K562 (cell line): Measurements from ENCODE around the gene ETFRF1. TPM values are rescaled to one million over a fixed set of nuclear protein-coding genes. Genes with fewer than 3 reads are reported as not detected.

Experiments used
- ATAC-seq: fragments of 200-7000 bp; cut with Tn5 transposase; 3 replicates; pipeline ENCODE4 v1.9.1; 2020; ENCODE audit warnings: moderate library complexity
- BruUV-seq: library from RNA; stranded (reverse); fragments of 400-500 nt; replicated peaks from 2 replicates; lab custom pipeline; 2021; lab: Mats Ljungman, UMichigan
- CTCF ChIA-PET: fragments of 300-600 bp; formaldehyde crosslinking; extraction: SDS; loops from one replicate; lab custom pipeline; 2021; ENCODE audit warnings: low intra/inter-chr PET ratio; lab: Yijun Ruan, JAX
- POLR2A ChIA-PET: fragments of 300-600, 350-650 bp; sonication (Branson Sonifier 250); formaldehyde crosslinking; extraction: SDS; loops from one replicate; lab custom pipeline; 2021; ENCODE audit warnings: antibody characterized with exemption, inconsistent platforms; lab: Yijun Ruan, JAX
- DNase-seq, 4 experiments: peaks; one replicate each; pipeline versions ENCODE4 v3.0.0 to v3.0.0-alpha.2; 2011 to 2018; ENCODE audit warnings: low spot score in 3 of 4, mixed read lengths in 3 of 4; ENCODE audit errors: extremely low read depth in 1 of 4
- FAIRE-seq: peaks from 2 replicates; lab custom pipeline; 2011; peaks lifted over from hg19 to GRCh38; lab: Jason Lieb, UNC
- H2AFZ ChIP-seq: 2 replicates; pipeline ENCODE4 v1.6.0; 2011; ENCODE audit warnings: low read depth, low read length, control low read depth, inconsistent platforms
- H3K27ac ChIP-seq: fragments of 200-600 bp; 3 replicates; pipeline ENCODE4 v1.8.0; 2011; ENCODE audit warnings: low read depth, mild to moderate bottlenecking, control low read depth, inconsistent platforms, low read length, moderate library complexity, mixed read lengths; ENCODE audit errors: extremely low read depth
- H3K27me3 ChIP-seq, 2 experiments: fragments of 300-600 bp in 1 of 2; 2 replicates in 1 of 2; 3 replicates in 1 of 2; pipeline versions ENCODE4 v1.6.0 to v1.8.0; 2011; ENCODE audit warnings: inconsistent platforms in 2 of 2, low read length in 2 of 2, mild to moderate bottlenecking in 1 of 2, mixed read lengths in 1 of 2, moderate library complexity in 1 of 2; ENCODE audit not compliant: control insufficient read depth in 2 of 2, insufficient read depth in 2 of 2
- H3K36me3 ChIP-seq: fragments of 300-600 bp; 3 replicates; pipeline ENCODE4 v1.8.0; 2011; ENCODE audit warnings: mild to moderate bottlenecking, low read length, inconsistent platforms; ENCODE audit not compliant: control insufficient read depth, insufficient read depth
- H3K4me1 ChIP-seq, 2 experiments: fragments of 200-600 bp in 1 of 2; replicated peaks in 1 of 2; 2 replicates in 1 of 2; 3 replicates in 1 of 2; pipeline versions ENCODE4 v1.5.1 to v1.8.0; 2011; ENCODE audit warnings: inconsistent platforms in 2 of 2, low read length in 2 of 2, mild to moderate bottlenecking in 1 of 2, mixed read lengths in 1 of 2, moderate library complexity in 1 of 2; ENCODE audit not compliant: control insufficient read depth in 2 of 2, insufficient read depth in 2 of 2
- H3K4me2 ChIP-seq: 2 replicates; pipeline ENCODE4 v1.6.1; 2011; ENCODE audit warnings: low read length, control low read depth, inconsistent platforms, mixed read lengths; ENCODE audit not compliant: insufficient read depth
- H3K4me3 ChIP-seq: fragments of 200-600 bp; sonication (generic), shearing (Covaris generic); 2 replicates; pipeline ENCODE4 v1.5.1; 2016; ENCODE audit warnings: control low read depth, inconsistent platforms
- H3K79me2 ChIP-seq: fragments of 200-600 bp; 3 replicates; pipeline ENCODE4 v1.8.0; 2011; ENCODE audit warnings: low read length, inconsistent platforms; ENCODE audit not compliant: control insufficient read depth, insufficient read depth
- H3K9ac ChIP-seq, 2 experiments: 2 replicates each; pipeline versions ENCODE4 v1.6.0 to v1.6.1; 2011; ENCODE audit warnings: low read depth in 2 of 2, low read length in 2 of 2, control low read depth in 1 of 2, inconsistent platforms in 1 of 2, mild to moderate bottlenecking in 1 of 2, mixed read lengths in 1 of 2; ENCODE audit not compliant: insufficient read depth in 1 of 2
- H3K9me1 ChIP-seq: one replicate; pipeline ENCODE4 v1.6.0; 2011; ENCODE audit warnings: inconsistent platforms, mild to moderate bottlenecking, low read length, moderate library complexity; ENCODE audit not compliant: control insufficient read depth, insufficient read depth
- H3K9me3 ChIP-seq: replicated peaks from 2 replicates; pipeline ENCODE4 v1.5.1; 2011; ENCODE audit warnings: low read depth, low read length, inconsistent platforms; ENCODE audit not compliant: control insufficient read depth, insufficient read depth
- H4K20me1 ChIP-seq: replicated peaks from 2 replicates; pipeline ENCODE4 v1.6.1; 2011; ENCODE audit warnings: low read length, inconsistent platforms, mixed read lengths; ENCODE audit not compliant: control insufficient read depth, insufficient read depth
- DDX20 ChIP-seq: fragments of 450-650 bp; IDR thresholded peaks from 2 replicates; pipeline ENCODE4 v1.6.1; 2016; ENCODE audit warnings: missing genetic modification characterization, low read depth, mild to moderate bottlenecking, missing compliant biosample characterization, moderate library complexity
- TAF7 ChIP-seq: fragments of 450-650 bp; IDR thresholded peaks from 2 replicates; pipeline ENCODE4 v1.6.1; 2016; ENCODE audit warnings: missing genetic modification characterization, missing compliant biosample characterization
- WGBS: fragments of 100-300 bp; shearing (Covaris generic); methylation state at CpG from one replicate; pipeline ENCODE4 v1.1.6; 2016; ENCODE audit warnings: low coverage, mixed read lengths; ENCODE audit not compliant: insufficient coverage; ENCODE audit errors: missing lambda C conversion rate; 5-methylcytosine and 5-hydroxymethylcytosine counted together
- in situ Hi-C: fragments of 300-500 bp; cut with MboI; formaldehyde crosslinking; loops from 4 replicates; pipeline ENCODE4 v1.15.0; 2018; ENCODE audit warnings: inconsistent platforms, mixed read lengths
- intact Hi-C: fragments of 100-400 bp; cut with micrococcal nuclease; formaldehyde crosslinking; loops from 2 replicates; pipeline ENCODE4 v1.14.2; 2022
- polyA plus RNA-seq, 8 experiments: library from polyadenylated mRNA; depleted of rRNA in 4 of 8; stranded (reverse) in 5 of 8; unstranded in 3 of 8; fragments of >200 nt; fragmentation: Nextera tagmentation in 2 of 8; fragmentation: Illumina TruSeq in 1 of 8; extraction: Ambion mirVana in 2 of 8; extraction: Trizol in 1 of 8; gene quantifications; 2 replicates each; pipeline versions ENCODE4 v1.2.1 to v1.2.3, GENCODE V29; 2011 to 2014; ENCODE audit warnings: inconsistent platforms in 1 of 8, missing spikeins in 1 of 8
- total RNA-seq, 7 experiments: library from RNA; depleted of rRNA in 6 of 7; stranded (reverse); fragments of >200 nt in 6 of 7; fragmentation: Illumina TruSeq in 2 of 7; extraction: Trizol in 2 of 7; gene quantifications; 2 replicates each; pipeline versions ENCODE4 v1.2.1 to v1.2.3, GENCODE V29; 2011 to 2021; ENCODE audit warnings: low replicate concordance in 1 of 7
- TF ChIP-seq, protein P1 (sequence below), 2 experiments: fragments of 450-650 bp; IDR thresholded peaks; 2 replicates each; pipeline ENCODE4 v1.6.1; 2018; ENCODE audit warnings: mild to moderate bottlenecking in 2 of 2, low read depth in 1 of 2; ENCODE audit not compliant: partially characterized antibody in 2 of 2
- TF ChIP-seq, protein P2 (sequence below), 2 experiments: fragments of 200-800 bp in 1 of 2; sonication (Bioruptor generic) in 1 of 2; sonication (generic) in 1 of 2; formaldehyde crosslinking in 1 of 2; IDR thresholded peaks in 1 of 2; conservative IDR thresholded peaks in 1 of 2; 2 replicates each; pipeline versions ENCODE4 v1.5.0 to v1.6.1; 2016 to 2020; ENCODE audit warnings: missing compliant biosample characterization in 1 of 2, missing genetic modification characterization in 1 of 2, missing genetic modification reagents in 1 of 2
- TF ChIP-seq, protein P3 (sequence below), 2 experiments: fragments of 450-650 bp in 1 of 2; sonication (generic) in 1 of 2; formaldehyde crosslinking in 1 of 2; IDR thresholded peaks; 2 replicates each; pipeline versions ENCODE4 v1.7.1 to v1.9.0; 2016 to 2022; ENCODE audit warnings: inconsistent platforms in 1 of 2, mild to moderate bottlenecking in 1 of 2, missing genetic modification reagents in 1 of 2

Gene ETFRF1
- total and polyA plus RNA-seq, 9 of the 15 experiments (the other 6 are each of a cell fraction or from before 2014, with no cell fraction given) = 16.1 to 107 (median 33.7) TPM

DNA sequence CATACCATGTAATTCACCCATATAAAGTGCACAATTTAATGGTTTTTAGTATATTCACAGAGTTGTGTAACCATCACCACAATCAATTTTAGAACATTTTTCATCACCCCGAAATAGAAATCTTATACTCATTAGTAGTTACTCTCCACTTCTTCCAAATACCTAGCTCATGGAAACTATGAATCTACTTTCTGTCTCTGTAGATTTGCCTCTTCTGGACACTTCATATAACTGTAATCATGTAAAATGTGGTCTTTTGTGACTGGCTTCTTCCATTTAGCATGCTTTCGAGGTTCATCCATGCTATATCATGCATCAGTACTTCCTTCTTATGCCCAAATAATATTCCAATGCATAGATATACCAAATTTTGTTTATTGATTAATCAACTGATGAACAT is 10.9 kb upstream of the ETFRF1 start:
- no TSS peak for BruUV-seq
- H3K27me3 ChIP-seq = no peaks in the 10 kb centered on the region; a peak in 1 of 5 replicates
- no peak overlapping the region for H3K27ac ChIP-seq
- no peaks in the 10 kb centered on the region for H4K20me1 ChIP-seq
- H3K4me3 ChIP-seq = no peak overlapping the region
- intact Hi-C loops = no loop called here
- in situ Hi-C loops = no loop called here
- WGBS = 0% methylated on average over 2 of the region's 2 CpGs
- DNase-seq = no peak
- no peak overlapping the region for H3K9ac ChIP-seq
- no peaks in the 10 kb centered on the region for H3K9me3 ChIP-seq
- no peak overlapping the region for H2AFZ ChIP-seq
- H3K4me1 ChIP-seq = no peaks in the 10 kb centered on the region
- POLR2A ChIA-PET = interaction anchor here (0.7 to 1.4 kb wide), 2 partner anchors 11 to 1470 kb away, joined by 3 to 4 read pairs; partner anchors contain the start of genes DNAI7 and ETFRF1
- no peaks in the 10 kb centered on the region for H3K9me1 ChIP-seq
- ATAC-seq = no peak
- H3K4me2 ChIP-seq = no peak overlapping the region
- CTCF ChIA-PET = no interaction called here
- H3K36me3 ChIP-seq = no peaks in the 10 kb centered on the region
- FAIRE-seq = no peak
- no peaks in the 10 kb centered on the region for H3K79me2 ChIP-seq
- no peak for TF ChIP-seq TAF7 (tag)
- TF ChIP-seq, protein P1, sequence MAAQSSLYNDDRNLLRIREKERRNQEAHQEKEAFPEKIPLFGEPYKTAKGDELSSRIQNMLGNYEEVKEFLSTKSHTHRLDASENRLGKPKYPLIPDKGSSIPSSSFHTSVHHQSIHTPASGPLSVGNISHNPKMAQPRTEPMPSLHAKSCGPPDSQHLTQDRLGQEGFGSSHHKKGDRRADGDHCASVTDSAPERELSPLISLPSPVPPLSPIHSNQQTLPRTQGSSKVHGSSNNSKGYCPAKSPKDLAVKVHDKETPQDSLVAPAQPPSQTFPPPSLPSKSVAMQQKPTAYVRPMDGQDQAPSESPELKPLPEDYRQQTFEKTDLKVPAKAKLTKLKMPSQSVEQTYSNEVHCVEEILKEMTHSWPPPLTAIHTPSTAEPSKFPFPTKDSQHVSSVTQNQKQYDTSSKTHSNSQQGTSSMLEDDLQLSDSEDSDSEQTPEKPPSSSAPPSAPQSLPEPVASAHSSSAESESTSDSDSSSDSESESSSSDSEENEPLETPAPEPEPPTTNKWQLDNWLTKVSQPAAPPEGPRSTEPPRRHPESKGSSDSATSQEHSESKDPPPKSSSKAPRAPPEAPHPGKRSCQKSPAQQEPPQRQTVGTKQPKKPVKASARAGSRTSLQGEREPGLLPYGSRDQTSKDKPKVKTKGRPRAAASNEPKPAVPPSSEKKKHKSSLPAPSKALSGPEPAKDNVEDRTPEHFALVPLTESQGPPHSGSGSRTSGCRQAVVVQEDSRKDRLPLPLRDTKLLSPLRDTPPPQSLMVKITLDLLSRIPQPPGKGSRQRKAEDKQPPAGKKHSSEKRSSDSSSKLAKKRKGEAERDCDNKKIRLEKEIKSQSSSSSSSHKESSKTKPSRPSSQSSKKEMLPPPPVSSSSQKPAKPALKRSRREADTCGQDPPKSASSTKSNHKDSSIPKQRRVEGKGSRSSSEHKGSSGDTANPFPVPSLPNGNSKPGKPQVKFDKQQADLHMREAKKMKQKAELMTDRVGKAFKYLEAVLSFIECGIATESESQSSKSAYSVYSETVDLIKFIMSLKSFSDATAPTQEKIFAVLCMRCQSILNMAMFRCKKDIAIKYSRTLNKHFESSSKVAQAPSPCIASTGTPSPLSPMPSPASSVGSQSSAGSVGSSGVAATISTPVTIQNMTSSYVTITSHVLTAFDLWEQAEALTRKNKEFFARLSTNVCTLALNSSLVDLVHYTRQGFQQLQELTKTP (IDR thresholded peaks at IDR 0.05; ENCODE audit: low read depth in 1 of 2, partially characterized antibody in 2 of 2) = no peak
- TF ChIP-seq DDX20 (tag) = no peak
- TF ChIP-seq, protein P2, sequence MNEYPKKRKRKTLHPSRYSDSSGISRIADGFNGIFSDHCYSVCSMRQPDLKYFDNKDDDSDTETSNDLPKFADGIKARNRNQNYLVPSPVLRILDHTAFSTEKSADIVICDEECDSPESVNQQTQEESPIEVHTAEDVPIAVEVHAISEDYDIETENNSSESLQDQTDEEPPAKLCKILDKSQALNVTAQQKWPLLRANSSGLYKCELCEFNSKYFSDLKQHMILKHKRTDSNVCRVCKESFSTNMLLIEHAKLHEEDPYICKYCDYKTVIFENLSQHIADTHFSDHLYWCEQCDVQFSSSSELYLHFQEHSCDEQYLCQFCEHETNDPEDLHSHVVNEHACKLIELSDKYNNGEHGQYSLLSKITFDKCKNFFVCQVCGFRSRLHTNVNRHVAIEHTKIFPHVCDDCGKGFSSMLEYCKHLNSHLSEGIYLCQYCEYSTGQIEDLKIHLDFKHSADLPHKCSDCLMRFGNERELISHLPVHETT (CRISPR knock-in tag; conservative IDR thresholded peaks at IDR 0.05 in 1 of 2, IDR thresholded peaks at IDR 0.05 in 1 of 2) = no peak
- TF ChIP-seq, protein P3, sequence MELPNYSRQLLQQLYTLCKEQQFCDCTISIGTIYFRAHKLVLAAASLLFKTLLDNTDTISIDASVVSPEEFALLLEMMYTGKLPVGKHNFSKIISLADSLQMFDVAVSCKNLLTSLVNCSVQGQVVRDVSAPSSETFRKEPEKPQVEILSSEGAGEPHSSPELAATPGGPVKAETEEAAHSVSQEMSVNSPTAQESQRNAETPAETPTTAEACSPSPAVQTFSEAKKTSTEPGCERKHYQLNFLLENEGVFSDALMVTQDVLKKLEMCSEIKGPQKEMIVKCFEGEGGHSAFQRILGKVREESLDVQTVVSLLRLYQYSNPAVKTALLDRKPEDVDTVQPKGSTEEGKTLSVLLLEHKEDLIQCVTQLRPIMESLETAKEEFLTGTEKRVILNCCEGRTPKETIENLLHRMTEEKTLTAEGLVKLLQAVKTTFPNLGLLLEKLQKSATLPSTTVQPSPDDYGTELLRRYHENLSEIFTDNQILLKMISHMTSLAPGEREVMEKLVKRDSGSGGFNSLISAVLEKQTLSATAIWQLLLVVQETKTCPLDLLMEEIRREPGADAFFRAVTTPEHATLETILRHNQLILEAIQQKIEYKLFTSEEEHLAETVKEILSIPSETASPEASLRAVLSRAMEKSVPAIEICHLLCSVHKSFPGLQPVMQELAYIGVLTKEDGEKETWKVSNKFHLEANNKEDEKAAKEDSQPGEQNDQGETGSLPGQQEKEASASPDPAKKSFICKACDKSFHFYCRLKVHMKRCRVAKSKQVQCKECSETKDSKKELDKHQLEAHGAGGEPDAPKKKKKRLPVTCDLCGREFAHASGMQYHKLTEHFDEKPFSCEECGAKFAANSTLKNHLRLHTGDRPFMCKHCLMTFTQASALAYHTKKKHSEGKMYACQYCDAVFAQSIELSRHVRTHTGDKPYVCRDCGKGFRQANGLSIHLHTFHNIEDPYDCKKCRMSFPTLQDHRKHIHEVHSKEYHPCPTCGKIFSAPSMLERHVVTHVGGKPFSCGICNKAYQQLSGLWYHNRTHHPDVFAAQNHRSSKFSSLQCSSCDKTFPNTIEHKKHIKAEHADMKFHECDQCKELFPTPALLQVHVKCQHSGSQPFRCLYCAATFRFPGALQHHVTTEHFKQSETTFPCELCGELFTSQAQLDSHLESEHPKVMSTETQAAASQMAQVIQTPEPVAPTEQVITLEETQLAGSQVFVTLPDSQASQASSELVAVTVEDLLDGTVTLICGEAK (IDR thresholded peaks at IDR 0.05) = no peak
- TF ChIP-seq, protein P3 (CRISPR knock-in tag; IDR thresholded peaks at IDR 0.05) = no peak
